SIG-M5 treated with dmso at 0.1 percent for 504 hours (cell line): ENCODE data around the gene OR10C1.
"Not testable (repeated sequence)": the region's sequence is repeated elsewhere in the genome, so short reads cannot be mapped to it uniquely, and the experiment has no call there.

ENCODE experiments used
- DNase-seq: peaks from one replicate; lab custom pipeline; 2025; ENCODE audit not compliant: unreplicated experiment; lab: John Stamatoyannopoulos, UW

The OR10C1 gene

GRCh38 chr6:29439006-29439405 lies at the start of gene OR10C1:
TSS of gene OR10C1 (plus strand) at chr6:29439306. CDS start at chr6:29440016, 710 bp downstream.
- no peak for DNase-seq

- DNase-seq, result no peak
Measured at GRCh38 chr6:29395331-29395730, 43.8 kb upstream of the OR10C1 start, which contains the start of gene OR12D2. TSS of gene OR12D2 (plus strand) at chr6:29395631. CDS start at chr6:29396700, 1,069 bp downstream.

- DNase-seq, result no peak
Measured at GRCh38 chr6:29399525-29399924, 39.6 kb upstream of the OR10C1 start.

GRCh38 chr6:29403801-29404200 lies 35.3 kb upstream of the OR10C1 start:
- no peak for DNase-seq

GRCh38 chr6:29414588-29414987 lies 24.5 kb upstream of the OR10C1 start, which contains the start of gene OR12D1:
TSS of gene OR12D1 (plus strand) at chr6:29414928.
- DNase-seq, result no peak

GRCh38 chr6:29419516-29419915 lies 19.6 kb upstream of the OR10C1 start:
- DNase-seq, result no peak

GRCh38 chr6:29424168-29424567 lies 14.9 kb upstream of the OR10C1 start:
- DNase-seq, result no peak

GRCh38 chr6:29424575-29424974 lies 14.5 kb upstream of the OR10C1 start:
- DNase-seq, result no peak

- DNase-seq, result no peak
Measured at GRCh38 chr6:29425075-29425474, 14.0 kb upstream of the OR10C1 start.

- no peak for DNase-seq
Measured at GRCh38 chr6:29426654-29427053, 12.5 kb upstream of the OR10C1 start.

- not testable (repeated sequence) for DNase-seq
Measured at GRCh38 chr6:29436730-29437129, 2.4 kb upstream of the OR10C1 start.

GRCh38 chr6:29442719-29443118 lies 3.6 kb downstream of the OR10C1 start:
- DNase-seq, result no peak

GRCh38 chr6:29444031-29444430 lies 4.9 kb downstream of the OR10C1 start:
- DNase-seq, result not testable (repeated sequence)

- no peak for DNase-seq
Measured at GRCh38 chr6:29447670-29448069, 8.6 kb downstream of the OR10C1 start.

- no peak for DNase-seq
Measured at GRCh38 chr6:29451471-29452193, 12.5 kb downstream of the OR10C1 start.

GRCh38 chr6:29456971-29457370 lies 17.9 kb downstream of the OR10C1 start, which contains the start of the genes OR11A1 and OR2H1:
TSS of gene OR11A1 (minus strand) at chr6:29457071. CDS start at chr6:29427641, 29,430 bp downstream.
TSS of gene OR2H1 (plus strand) at chr6:29457155. CDS start at chr6:29461770, 4,615 bp downstream.
- no peak for DNase-seq

GRCh38 chr6:29461021-29461814 lies 22.1 kb downstream of the OR10C1 start:
- no peak for DNase-seq

- no peak for DNase-seq
Measured at GRCh38 chr6:29462022-29462421, 22.9 kb downstream of the OR10C1 start.

- no peak for DNase-seq
Measured at GRCh38 chr6:29465279-29465678, 26.2 kb downstream of the OR10C1 start.

GRCh38 chr6:29465801-29466200 lies 26.7 kb downstream of the OR10C1 start:
- no peak for DNase-seq

GRCh38 chr6:29466241-29466640 lies 27.1 kb downstream of the OR10C1 start:
- DNase-seq, result no peak

GRCh38 chr6:29474996-29475395 lies 35.9 kb downstream of the OR10C1 start:
- no peak for DNase-seq
